GM18508 (cell line): ENCODE results near the gene ICA1.
"Not testable (repeated sequence)": the region's sequence is repeated elsewhere in the genome, so short reads cannot be mapped to it uniquely, and the experiment has no call there.

ENCODE experiments used
- ATAC-seq: cut with Tn5 transposase; IDR thresholded peaks from one replicate; pipeline ENCODE4 v1.9.1; 2021; ENCODE audit warnings: moderate number of reproducible peaks; ENCODE audit not compliant: insufficient read depth, unreplicated experiment

ICA1 gene

GRCh38 chr7:8063706-8064297 lies 198.2 kb downstream of the ICA1 start:
- no peak for ATAC-seq

GRCh38 chr7:8063300-8063699 lies 198.7 kb downstream of the ICA1 start:
- not testable (repeated sequence) for ATAC-seq
